Keratinocyte (primary cell): ENCODE data around the gene THG1L. TPM values are rescaled to one million over a fixed set of nuclear protein-coding genes. Genes with fewer than 3 reads are reported as not detected.

ENCODE experiments used
- DNase-seq: peaks from one replicate; pipeline ENCODE4 v3.0.0-alpha.2; 2011; ENCODE audit warnings: low read depth, missing footprints, low spot score
- FAIRE-seq: peaks from 2 replicates; lab custom pipeline; 2011; peaks lifted over from hg19 to GRCh38; lab: Jason Lieb, UNC
- H2AFZ ChIP-seq: 2 replicates; pipeline ENCODE4 v1.6.0; 2012; ENCODE audit warnings: low read length, control low read depth, inconsistent platforms; ENCODE audit not compliant: control insufficient read depth
- H3K27ac ChIP-seq: 2 replicates; pipeline ENCODE4 v1.5.1; 2011; ENCODE audit warnings: low read length; ENCODE audit not compliant: control insufficient read depth, insufficient read depth
- H3K27me3 ChIP-seq: 3 replicates; pipeline ENCODE4 v1.6.0; 2011; ENCODE audit warnings: low read length; ENCODE audit not compliant: control insufficient read depth, insufficient read depth; ENCODE audit errors: extremely low read depth
- H3K36me3 ChIP-seq, 2 experiments: 2 replicates in 1 of 2; 3 replicates in 1 of 2; pipeline ENCODE4 v1.5.1; 2011; ENCODE audit warnings: low read length in 2 of 2, mild to moderate bottlenecking in 1 of 2; ENCODE audit not compliant: control insufficient read depth in 2 of 2, insufficient read depth in 2 of 2; ENCODE audit errors: extremely low read depth in 1 of 2
- H3K4me1 ChIP-seq: 3 replicates; pipeline ENCODE4 v1.5.1; 2011; ENCODE audit warnings: low read length; ENCODE audit not compliant: control insufficient read depth, insufficient read depth; ENCODE audit errors: extremely low read depth
- H3K4me2 ChIP-seq: 3 replicates; pipeline ENCODE4 v1.6.0; 2011; ENCODE audit warnings: low read depth, low read length; ENCODE audit not compliant: control insufficient read depth, insufficient read depth; ENCODE audit errors: extremely low read depth
- H3K4me3 ChIP-seq, 3 experiments: fragments of 200-600 bp in 1 of 3; sonication (generic) in 1 of 3; 2 replicates in 2 of 3; 3 replicates in 1 of 3; pipeline ENCODE4 v1.5.1; 2011 to 2016; ENCODE audit warnings: low read length in 3 of 3, mild to moderate bottlenecking in 3 of 3, control low read depth in 2 of 3, inconsistent platforms in 1 of 3, low read depth in 1 of 3, mixed read lengths in 1 of 3, mixed run types in 1 of 3, moderate library complexity in 1 of 3; ENCODE audit not compliant: control insufficient read depth in 2 of 3, insufficient read depth in 2 of 3; ENCODE audit errors: extremely low read depth in 1 of 3
- H3K79me2 ChIP-seq: 2 replicates; pipeline ENCODE4 v1.6.0; 2012; ENCODE audit warnings: low read length; ENCODE audit not compliant: control insufficient read depth, insufficient read depth
- H3K9ac ChIP-seq: 3 replicates; pipeline ENCODE4 v1.6.0; 2011; ENCODE audit warnings: low read length; ENCODE audit not compliant: control insufficient read depth, insufficient read depth; ENCODE audit errors: extremely low read depth
- H3K9me1 ChIP-seq: 3 replicates; pipeline ENCODE4 v1.6.0; 2011; ENCODE audit warnings: low read length; ENCODE audit not compliant: control insufficient read depth, insufficient read depth; ENCODE audit errors: extremely low read depth
- H3K9me3 ChIP-seq: 2 replicates; pipeline ENCODE4 v1.5.1; 2012; ENCODE audit warnings: low read depth, low read length; ENCODE audit not compliant: control insufficient read depth
- H4K20me1 ChIP-seq: 3 replicates; pipeline ENCODE4 v1.6.0; 2011; ENCODE audit warnings: low read length; ENCODE audit not compliant: control insufficient read depth, insufficient read depth; ENCODE audit errors: extremely low read depth
- CTCF ChIP-seq, 3 experiments: IDR thresholded peaks in 1 of 3; conservative IDR thresholded peaks in 1 of 3; optimal IDR thresholded peaks in 1 of 3; 2 replicates in 2 of 3; 3 replicates in 1 of 3; pipeline versions ENCODE3 to v1.5.1; 2011; ENCODE audit warnings: low read length in 3 of 3, mild to moderate bottlenecking in 3 of 3, moderate library complexity in 2 of 3, control low read depth in 1 of 3, inconsistent platforms in 1 of 3; ENCODE audit not compliant: insufficient read depth in 2 of 3; ENCODE audit errors: extremely low read depth in 1 of 3
- EZH2 ChIP-seq: IDR thresholded peaks from one replicate; pipeline ENCODE4 v1.6.1; 2012; ENCODE audit warnings: inconsistent platforms, mild to moderate bottlenecking, low read length, moderate library complexity
- dilution Hi-C: fragments of 300-500 bp; cut with MboI; formaldehyde crosslinking; loops from one replicate; pipeline ENCODE4 v1.7.0; 2020; ENCODE audit warnings: low sequenced_read_pairs; ENCODE audit not compliant: extremely low pct_ligation_motif_present
- polyA plus RNA-seq, 5 experiments: library from polyadenylated mRNA; depleted of rRNA in 3 of 5; stranded (reverse) in 3 of 5; stranded (forward) in 1 of 5; unstranded in 1 of 5; fragments of >200 nt; gene quantifications; 1 replicate in 1 of 5; 2 replicates in 3 of 5; 3 replicates in 1 of 5; pipeline versions ENCODE4 v1.2.1 to v1.2.3, GENCODE V29; 2011 to 2012; ENCODE audit warnings: missing spikeins in 2 of 5, low read depth in 1 of 5, low replicate concordance in 1 of 5

The THG1L gene
- polyA plus RNA-seq, 1 donor (not counting 4 experiments of a cell fraction or from before 2014, with no cell fraction given), result 23.4 TPM

DNA sequence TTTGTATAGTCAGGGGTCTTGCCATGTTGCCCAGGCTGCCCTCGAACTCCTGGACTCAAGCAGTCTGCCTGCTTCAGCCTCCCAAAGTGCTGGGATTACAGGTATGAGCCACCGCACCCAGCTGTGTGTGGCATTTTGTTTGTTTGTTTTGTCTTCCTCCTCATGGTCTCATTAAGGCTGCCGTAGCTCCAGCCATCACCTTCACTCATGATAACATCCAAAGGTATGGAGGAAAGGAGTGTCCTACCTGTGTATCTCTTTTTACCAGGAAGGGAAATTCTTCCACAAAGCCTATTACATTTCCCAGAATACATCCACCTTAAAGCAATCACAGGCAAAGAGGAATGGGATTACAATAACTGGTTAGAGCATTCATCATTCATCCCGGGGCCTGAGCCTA lies 39.4 kb downstream of the THG1L start:
- H3K36me3 ChIP-seq, result no peaks in the 10 kb centered on the region
- H3K9me3 ChIP-seq, result no peaks in the 10 kb centered on the region
- peaks cover 4% of the 10 kb centered on the region for H3K4me1 ChIP-seq
- H2AFZ ChIP-seq, result no peak overlapping the region
- no peak for FAIRE-seq
- DNase-seq, result no peak
- no peaks in the 10 kb centered on the region for H3K79me2 ChIP-seq
- H3K4me2 ChIP-seq, result no peak overlapping the region
- no peaks in the 10 kb centered on the region for H4K20me1 ChIP-seq
- no peak overlapping the region for H3K27ac ChIP-seq
- dilution Hi-C loops, result no loop called here
- no peaks in the 10 kb centered on the region for H3K9me1 ChIP-seq
- H3K27me3 ChIP-seq, result no peaks in the 10 kb centered on the region
- no peak overlapping the region for H3K4me3 ChIP-seq
- no peak overlapping the region for H3K9ac ChIP-seq
- TF ChIP-seq EZH2, result no peak
- TF ChIP-seq CTCF (optimal IDR thresholded peaks at IDR 0.05 in 1 of 3, IDR thresholded peaks at IDR 0.05 in 1 of 3, conservative IDR thresholded peaks at IDR 0.05 in 1 of 3; ENCODE audit: extremely low read depth in 1 of 3, insufficient read depth in 2 of 3, low read length in 3 of 3), result no peak

DNA sequence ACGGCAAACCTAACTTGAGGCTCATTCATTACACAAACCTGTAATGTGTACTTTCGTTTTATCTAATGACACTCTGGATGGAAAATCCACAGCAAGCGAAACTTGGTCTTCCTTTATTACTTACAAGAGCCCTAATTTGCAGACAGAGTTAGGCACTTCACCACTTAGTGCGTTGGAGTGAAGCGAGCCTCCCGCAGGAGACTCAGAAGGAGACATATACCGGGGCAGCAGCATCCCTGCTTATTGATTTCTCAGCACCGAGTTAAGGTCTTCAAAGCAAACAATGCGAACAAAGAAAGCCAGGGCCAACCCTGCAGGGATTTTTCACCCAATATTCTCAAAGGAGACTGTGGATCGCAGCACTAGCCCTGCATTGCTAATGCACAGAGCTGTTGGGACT lies 40.9 kb downstream of the THG1L start:
- no peaks in the 10 kb centered on the region for H3K9me3 ChIP-seq
- peaks cover 4% of the 10 kb centered on the region for H3K4me1 ChIP-seq
- no peak overlapping the region for H3K9ac ChIP-seq
- no peak overlapping the region for H3K27ac ChIP-seq
- DNase-seq, result no peak
- TF ChIP-seq EZH2 (no peak), CTCF (optimal IDR thresholded peaks at IDR 0.05 in 1 of 3, IDR thresholded peaks at IDR 0.05 in 1 of 3, conservative IDR thresholded peaks at IDR 0.05 in 1 of 3; ENCODE audit: extremely low read depth in 1 of 3, insufficient read depth in 2 of 3, low read length in 3 of 3) (no peak)
- no peak overlapping the region for H2AFZ ChIP-seq
- H3K79me2 ChIP-seq, result no peaks in the 10 kb centered on the region
- H3K27me3 ChIP-seq, result no peaks in the 10 kb centered on the region
- H3K9me1 ChIP-seq, result no peaks in the 10 kb centered on the region
- no peak for FAIRE-seq
- no peak overlapping the region for H3K4me2 ChIP-seq
- dilution Hi-C loops, result no loop called here
- no peak overlapping the region for H3K4me3 ChIP-seq
- no peaks in the 10 kb centered on the region for H4K20me1 ChIP-seq
- H3K36me3 ChIP-seq, result no peaks in the 10 kb centered on the region
